ENCODE data around the gene CIC. TPM values are rescaled to one million over a fixed set of nuclear protein-coding genes. Genes with fewer than 3 reads are reported as not detected.

The CIC gene
- total RNA-seq, 4 donors from 2014 or later = 15.2 to 52.2 (median 41.5) TPM

GRCh38 chr19:42285541-42285941 lies 16.5 kb downstream of the CIC start:
- intact Hi-C loops (cut with DNase I; ENCODE audit: low total_unique reads) (no loop called here), in situ Hi-C loops (cut with MboI; ENCODE audit: low sequenced_read_pairs in 4 of 4) (loop anchor here in 1 of 4 donors (5.0 kb wide), 1 partner anchor 43 kb away; the partner anchor contains the start of gene GSK3A)
- Histone ChIP-seq H3K4me3 (peak overlapping the region in 3 of 4 donors; percentile 4 to 76 (median 69)), H3K27me3 (no peaks in the 10 kb centered on the region), H3K4me1 (peaks cover 45 to 52% of the 10 kb centered on the region in 2 donors), H3K36me3 (peaks cover 0 to 38% of the 10 kb centered on the region in 2 donors), H3K27ac (peak overlapping the region; percentile 81 to 95 (median 87)), H3K9me3 (no peaks in the 10 kb centered on the region)
- TF ChIP-seq CTCF (IDR thresholded peaks at IDR 0.05 in 4 of 5, conservative IDR thresholded peaks at IDR 0.05 in 1 of 5) = no peak
- TF ChIP-seq POLR2A (IDR thresholded peaks at IDR 0.05) = no peak
- ATAC-seq = no peak
- no peak for DNase-seq

- Histone ChIP-seq H3K36me3 (peaks cover 0 to 42% of the 10 kb centered on the region in 2 donors), H3K4me1 (peaks cover 45 to 48% of the 10 kb centered on the region in 2 donors), H3K27ac (peak overlapping the region; percentile 81 to 95 (median 87)), H3K27me3 (no peaks in the 10 kb centered on the region), H3K4me3 (peak overlapping the region in 2 of 4 donors; percentile 4 to 76), H3K9me3 (no peaks in the 10 kb centered on the region)
- DNase-seq (no peak), ATAC-seq (no peak)
- no peak for TF ChIP-seq POLR2A (IDR thresholded peaks at IDR 0.05)
- intact Hi-C loops (cut with DNase I; ENCODE audit: low total_unique reads) (no loop called here), in situ Hi-C loops (cut with MboI; ENCODE audit: low sequenced_read_pairs in 4 of 4) (loop anchor here in 1 of 4 donors (5.0 kb wide), 1 partner anchor 44 kb away; the partner anchor contains the start of gene GSK3A)
Observed at GRCh38 chr19:42285988-42286348, 16.9 kb downstream of the CIC start.

- no peak for ATAC-seq
- TF ChIP-seq POLR2A (IDR thresholded peaks at IDR 0.05) (peak in 1 of 2 donors; percentile 12), CTCF (IDR thresholded peaks at IDR 0.05 in 4 of 5, conservative IDR thresholded peaks at IDR 0.05 in 1 of 5) (no peak)
Observed at GRCh38 chr19:42286349-42287016, 17.4 kb downstream of the CIC start.

GRCh38 chr19:42287017-42287826 lies 18.2 kb downstream of the CIC start:
- no peaks in the 10 kb centered on the region for H3K27me3 ChIP-seq
- H3K36me3 ChIP-seq = peaks cover 0 to 52% of the 10 kb centered on the region in 2 donors
- no peak for DNase-seq
- in situ Hi-C loops (cut with MboI; ENCODE audit: low sequenced_read_pairs in 4 of 4) (loop anchor here in 1 of 4 donors (5.0 kb wide), 1 partner anchor 45 kb away; the partner anchor contains the start of gene GSK3A), intact Hi-C loops (cut with DNase I; ENCODE audit: low total_unique reads) (no loop called here)
- ATAC-seq = no peak
- H3K9me3 ChIP-seq = no peaks in the 10 kb centered on the region
- TF ChIP-seq POLR2A (IDR thresholded peaks at IDR 0.05) (no peak), CTCF (IDR thresholded peaks at IDR 0.05 in 4 of 5, conservative IDR thresholded peaks at IDR 0.05 in 1 of 5) (no peak)
- no peak overlapping the region for H3K4me3 ChIP-seq
- peak overlapping the region; percentile 81 to 95 (median 87) for H3K27ac ChIP-seq
- H3K4me1 ChIP-seq = peaks cover 33 to 36% of the 10 kb centered on the region in 2 donors

More at GRCh38 chr19:42286349-42287016, 17.4 kb downstream of the CIC start:
- DNase-seq = no peak
- peaks cover 40 to 43% of the 10 kb centered on the region in 2 donors for H3K4me1 ChIP-seq
- H3K27ac ChIP-seq = peak overlapping the region; percentile 81 to 95 (median 87)
- H3K27me3 ChIP-seq = no peaks in the 10 kb centered on the region
- no peaks in the 10 kb centered on the region for H3K9me3 ChIP-seq
- H3K4me3 ChIP-seq = peak overlapping the region in 1 of 4 donors; percentile 76
- peaks cover 0 to 47% of the 10 kb centered on the region in 2 donors for H3K36me3 ChIP-seq
- in situ Hi-C loops (cut with MboI; ENCODE audit: low sequenced_read_pairs in 4 of 4) (loop anchor here in 1 of 4 donors (5.0 kb wide), 1 partner anchor 44 kb away; the partner anchor contains the start of gene GSK3A), intact Hi-C loops (cut with DNase I; ENCODE audit: low total_unique reads) (no loop called here)

GRCh38 chr19:42287827-42288107 lies 18.7 kb downstream of the CIC start:
- intact Hi-C loops (cut with DNase I; ENCODE audit: low total_unique reads) = no loop called here
- TF ChIP-seq CTCF (IDR thresholded peaks at IDR 0.05 in 4 of 5, conservative IDR thresholded peaks at IDR 0.05 in 1 of 5) (no peak), POLR2A (IDR thresholded peaks at IDR 0.05) (no peak)
- Histone ChIP-seq H3K9me3 (no peaks in the 10 kb centered on the region), H3K27me3 (no peaks in the 10 kb centered on the region), H3K4me1 (peaks cover 28 to 30% of the 10 kb centered on the region in 2 donors), H3K27ac (no peak overlapping the region), H3K36me3 (peaks cover 0 to 57% of the 10 kb centered on the region in 2 donors), H3K4me3 (no peak overlapping the region)
- DNase-seq (no peak), ATAC-seq (no peak)
- in situ Hi-C loops (cut with MboI; ENCODE audit: low sequenced_read_pairs in 4 of 4) = loop anchor here in 1 of 4 donors (5.0 kb wide), 1 partner anchor 45 kb away; the partner anchor contains the start of gene GSK3A
